NCI-H748 treated with DMSO at 0.1 percent for 48 hours (cell line): Measurements from ENCODE around the gene LRRC72.
A peak's percentile ranks its signal among the peaks of the same experiment; 100 is the strongest.
"Not testable (repeated sequence)": the region's sequence is repeated elsewhere in the genome, so short reads cannot be mapped to it uniquely, and the experiment has no call there.

Experiments used
- DNase-seq: peaks from one replicate; lab custom pipeline; 2025; lab: John Stamatoyannopoulos, UW

The LRRC72 gene

GRCh38 chr7:16579216-16579615 is 52.6 kb downstream of the LRRC72 start:
- no peak for DNase-seq

- no peak for DNase-seq
Observed at GRCh38 chr7:16581286-16581685, 54.7 kb downstream of the LRRC72 start.

GRCh38 chr7:16583834-16584233 is 57.2 kb downstream of the LRRC72 start:
- DNase-seq: no peak

- DNase-seq: no peak
Observed at GRCh38 chr7:16585540-16585939, 58.9 kb downstream of the LRRC72 start.

GRCh38 chr7:16586081-16586874 is 59.7 kb downstream of the LRRC72 start:
- no peak for DNase-seq

- DNase-seq: no peak
Observed at GRCh38 chr7:16587129-16587528, 60.5 kb downstream of the LRRC72 start.

GRCh38 chr7:16587790-16588189 is 61.2 kb downstream of the LRRC72 start:
- peak; percentile 67 for DNase-seq

- no peak for DNase-seq
Observed at GRCh38 chr7:16589881-16590280, 63.3 kb downstream of the LRRC72 start.

GRCh38 chr7:16590424-16590823 is 63.8 kb downstream of the LRRC72 start:
- no peak for DNase-seq

- no peak for DNase-seq
Observed at GRCh38 chr7:16592395-16592794, 65.8 kb downstream of the LRRC72 start.

- DNase-seq: no peak
Observed at GRCh38 chr7:16594061-16594460, 67.4 kb downstream of the LRRC72 start.

GRCh38 chr7:16594676-16595075 is 68.1 kb downstream of the LRRC72 start:
- no peak for DNase-seq

GRCh38 chr7:16595596-16595995 is 69.0 kb downstream of the LRRC72 start:
- DNase-seq: not testable (repeated sequence)

GRCh38 chr7:16598015-16598414 is 71.4 kb downstream of the LRRC72 start:
- DNase-seq: no peak

GRCh38 chr7:16599860-16600259 is 73.2 kb downstream of the LRRC72 start:
- DNase-seq: peak; percentile 5

GRCh38 chr7:16603633-16604032 is 77.0 kb downstream of the LRRC72 start:
- no peak for DNase-seq

- no peak for DNase-seq
Observed at GRCh38 chr7:16604054-16604453, 77.4 kb downstream of the LRRC72 start.

- DNase-seq: no peak
Observed at GRCh38 chr7:16606704-16607103, 80.1 kb downstream of the LRRC72 start.

GRCh38 chr7:16609842-16610450 is 83.3 kb downstream of the LRRC72 start:
- DNase-seq: no peak

- no peak for DNase-seq
Observed at GRCh38 chr7:16611711-16612110, 85.1 kb downstream of the LRRC72 start.

GRCh38 chr7:16615228-16615627 is 88.6 kb downstream of the LRRC72 start:
- no peak for DNase-seq

- no peak for DNase-seq
Observed at GRCh38 chr7:16616122-16616521, 89.5 kb downstream of the LRRC72 start.

GRCh38 chr7:16616542-16616941 is 89.9 kb downstream of the LRRC72 start:
- DNase-seq: no peak

- no peak for DNase-seq
Observed at GRCh38 chr7:16619979-16620408, 93.4 kb downstream of the LRRC72 start.
